SK-N-SH (cell line): ENCODE results near the gene ANKH. TPM values are rescaled to one million over a fixed set of nuclear protein-coding genes. Genes with fewer than 3 reads are reported as not detected.

Experiments
- CTCF ChIA-PET: fragments of 300-600, 350-600 bp; formaldehyde crosslinking; extraction: SDS; loops from one replicate; lab custom pipeline; 2021; lab: Yijun Ruan, JAX
- POLR2A ChIA-PET: fragments of 350-600 bp; sonication (Branson Sonifier 250); formaldehyde crosslinking; extraction: SDS; loops from one replicate; lab custom pipeline; 2020; ENCODE audit warnings: antibody characterized with exemption, inconsistent platforms; lab: Yijun Ruan, JAX
- DNase-seq: peaks from one replicate; pipeline ENCODE4 v3.0.0; 2012
- H2AFZ ChIP-seq: fragments of 200-600 bp; sonication (generic); 2 replicates; pipeline ENCODE4 v1.8.1; 2016; ENCODE audit warnings: antibody characterized with exemption, mild to moderate bottlenecking, low read depth
- H3F3A ChIP-seq: fragments of 200-600 bp; sonication (generic); replicated peaks from 2 replicates; pipeline ENCODE3; 2016; ENCODE audit warnings: antibody characterized with exemption, mild to moderate bottlenecking; ENCODE audit not compliant: insufficient read depth
- H3K27ac ChIP-seq, 2 experiments: fragments of 200-500 bp in 1 of 2; fragments of 200-600 bp in 1 of 2; sonication (Bioruptor generic) in 1 of 2; sonication (generic), shearing (Covaris generic) in 1 of 2; 2 replicates each; pipeline versions ENCODE4 v1.5.1 to v1.6.1; 2014 to 2016; ENCODE audit warnings: low read depth in 2 of 2, inconsistent platforms in 1 of 2, low read length in 1 of 2, mild to moderate bottlenecking in 1 of 2, mixed read lengths in 1 of 2
- H3K27me3 ChIP-seq: fragments of 200-600 bp; sonication (generic), shearing (Covaris generic); 2 replicates; pipeline ENCODE4 v1.6.1; 2016; ENCODE audit warnings: mixed run types; ENCODE audit not compliant: insufficient read depth
- H3K36me3 ChIP-seq, 2 experiments: fragments of 200-500 bp in 1 of 2; fragments of 200-600 bp in 1 of 2; sonication (Bioruptor generic) in 1 of 2; sonication (generic) in 1 of 2; replicated peaks in 1 of 2; 2 replicates each; pipeline versions ENCODE3 to v1.5.1; 2014 to 2016; ENCODE audit warnings: low read length in 1 of 2, mild to moderate bottlenecking in 1 of 2; ENCODE audit not compliant: insufficient read depth in 2 of 2, control insufficient read depth in 1 of 2
- H3K4me1 ChIP-seq, 2 experiments: fragments of 200-500 bp in 1 of 2; fragments of 200-600 bp in 1 of 2; sonication (Bioruptor generic) in 1 of 2; sonication (generic), shearing (Covaris generic) in 1 of 2; 2 replicates each; pipeline versions ENCODE4 v1.5.1 to v1.6.1; 2014 to 2016; ENCODE audit warnings: low read depth in 1 of 2, low read length in 1 of 2, mixed run types in 1 of 2; ENCODE audit not compliant: insufficient read depth in 2 of 2, control insufficient read depth in 1 of 2
- H3K4me2 ChIP-seq: fragments of 200-600 bp; sonication (generic), shearing (Covaris generic); 2 replicates; pipeline ENCODE4 v1.6.1; 2017; ENCODE audit warnings: mixed run types
- H3K4me3 ChIP-seq, 2 experiments: fragments of 200-500 bp in 1 of 2; fragments of 200-600 bp in 1 of 2; sonication (Bioruptor generic) in 1 of 2; sonication (generic), shearing (Covaris generic) in 1 of 2; 2 replicates each; pipeline versions ENCODE4 v1.5.1 to v1.8.1; 2014 to 2016; ENCODE audit warnings: low read depth in 2 of 2, inconsistent platforms in 1 of 2, low read length in 1 of 2, mild to moderate bottlenecking in 1 of 2, mixed read lengths in 1 of 2, moderate library complexity in 1 of 2
- H3K79me2 ChIP-seq: fragments of 200-600 bp; sonication (generic); 2 replicates; pipeline ENCODE4 v1.8.1; 2017; ENCODE audit warnings: mild to moderate bottlenecking; ENCODE audit not compliant: insufficient read depth
- H3K9ac ChIP-seq: fragments of 200-600 bp; sonication (generic); 2 replicates; pipeline ENCODE4 v1.6.1; 2017; ENCODE audit warnings: mixed run types
- H3K9me2 ChIP-seq: fragments of 200-600 bp; sonication (generic); 2 replicates; pipeline ENCODE4 v1.6.1; 2017; ENCODE audit warnings: mixed run types
- H3K9me3 ChIP-seq: fragments of 200-600 bp; sonication (generic); 2 replicates; pipeline ENCODE4 v1.6.1; 2017; ENCODE audit warnings: mixed run types, mild to moderate bottlenecking, moderate library complexity
- H4K20me1 ChIP-seq: fragments of 200-600 bp; sonication (generic); 2 replicates; pipeline ENCODE4 v1.6.1; 2017; ENCODE audit warnings: mild to moderate bottlenecking, mixed run types; ENCODE audit not compliant: insufficient read depth
- EP300 ChIP-seq, 2 experiments: IDR thresholded peaks; 2 replicates each; pipeline versions ENCODE4 v1.4.0 to v1.6.1; 2012; ENCODE audit warnings: borderline replicate concordance in 1 of 2, low read depth in 1 of 2, low read length in 1 of 2
- FOSL2 ChIP-seq: IDR thresholded peaks from 2 replicates; pipeline ENCODE4 v1.4.0; 2012; ENCODE audit warnings: low read depth, mild to moderate bottlenecking, moderate library complexity, borderline replicate concordance
- FOXJ3 ChIP-seq: sonication (generic); formaldehyde crosslinking; IDR thresholded peaks from 2 replicates; pipeline ENCODE4 v1.5.1; 2020; ENCODE audit warnings: mild to moderate bottlenecking, missing genetic modification reagents
- GABPA ChIP-seq: IDR thresholded peaks from 2 replicates; pipeline ENCODE4 v1.4.0; 2012; ENCODE audit warnings: low read depth, mild to moderate bottlenecking
- GATA2 ChIP-seq: sonication (generic); formaldehyde crosslinking; IDR thresholded peaks from 2 replicates; pipeline ENCODE4 v1.5.0; 2020; ENCODE audit warnings: mild to moderate bottlenecking, missing genetic modification reagents
- IRF3 ChIP-seq: fragments of 150-350 bp; IDR thresholded peaks from 2 replicates; pipeline ENCODE4 v1.6.1; 2016; ENCODE audit warnings: mild to moderate bottlenecking, low read depth, low read length
- MXI1 ChIP-seq: IDR thresholded peaks from 2 replicates; pipeline ENCODE4 v1.6.1; 2012; ENCODE audit warnings: mild to moderate bottlenecking, low read depth, low read length, improper control_type of control experiment
- NFIC ChIP-seq: IDR thresholded peaks from 2 replicates; pipeline ENCODE4 v1.4.0; 2012; ENCODE audit warnings: borderline replicate concordance
- NRF1 ChIP-seq: IDR thresholded peaks from 2 replicates; pipeline ENCODE4 v1.6.1; 2012; ENCODE audit warnings: low read depth, mild to moderate bottlenecking, low read length
- POLR2AphosphoS5 ChIP-seq: IDR thresholded peaks from 2 replicates; pipeline ENCODE4 v1.6.1; 2012; ENCODE audit warnings: low read depth, low read length
- REST ChIP-seq: IDR thresholded peaks from 2 replicates; pipeline ENCODE4 v1.6.1; 2012; ENCODE audit warnings: mild to moderate bottlenecking, low read depth, low read length, moderate library complexity
- RFX5 ChIP-seq: IDR thresholded peaks from 2 replicates; pipeline ENCODE4 v1.6.1; 2012; ENCODE audit warnings: mild to moderate bottlenecking, improper control_type of control experiment, low read length
- RXRA ChIP-seq: IDR thresholded peaks from 2 replicates; pipeline ENCODE4 v1.4.0; 2012; ENCODE audit warnings: low read depth, mild to moderate bottlenecking, borderline replicate concordance
- SIN3A ChIP-seq: IDR thresholded peaks from 2 replicates; pipeline ENCODE4 v1.6.1; 2012; ENCODE audit warnings: low read depth, mild to moderate bottlenecking, low read length, moderate library complexity, borderline replicate concordance
- SMC3 ChIP-seq: IDR thresholded peaks from 2 replicates; pipeline ENCODE4 v1.6.1; 2012; ENCODE audit warnings: low read depth, low read length, improper control_type of control experiment
- TAF1 ChIP-seq: IDR thresholded peaks from 2 replicates; pipeline ENCODE4 v1.6.1; 2012; ENCODE audit warnings: low read depth, mild to moderate bottlenecking, low read length, moderate library complexity, borderline replicate concordance
- USF1 ChIP-seq: IDR thresholded peaks from 2 replicates; pipeline ENCODE4 v1.4.0; 2012; ENCODE audit warnings: low read depth, borderline replicate concordance
- USF2 ChIP-seq: fragments of 150-350 bp; IDR thresholded peaks from 2 replicates; pipeline ENCODE4 v1.6.1; 2017; ENCODE audit warnings: antibody characterized with exemption, low read length, low read depth, borderline replicate concordance
- ZBTB33 ChIP-seq: IDR thresholded peaks from 2 replicates; pipeline ENCODE4 v1.4.0; 2012; ENCODE audit warnings: low read depth, borderline replicate concordance
- WGBS: methylation state at CpG from one replicate; pipeline ENCODE4 v1.1.6; 2017; ENCODE audit warnings: low lambda C conversion rate; 5-methylcytosine and 5-hydroxymethylcytosine counted together
- polyA plus RNA-seq, 3 experiments: library from polyadenylated mRNA; depleted of rRNA; stranded (reverse); fragments of >200 nt; gene quantifications; 2 replicates each; pipeline ENCODE4 v1.2.3, GENCODE V29; 2012

The ANKH gene
- polyA plus RNA-seq, 1 of the 3 experiments (the other 2 are of a cell fraction), result 22.0 TPM

GRCh38 chr5:14829396-14829795 lies 42.2 kb downstream of the ANKH start:
- Histone ChIP-seq H3K27ac (no peak overlapping the region), H3K36me3 (peaks cover 0 to 5% of the 10 kb centered on the region in 2 experiments), H3K27me3 (no peaks in the 10 kb centered on the region), H4K20me1 (no peaks in the 10 kb centered on the region; the same call in 1 of the 2 replicates), H3K9me3 (no peaks in the 10 kb centered on the region), H3K4me3 (no peak overlapping the region), H3K9me2 (no peaks in the 10 kb centered on the region), H3K4me2 (no peak overlapping the region), H3K9ac (no peak overlapping the region), H3F3A (no peaks in the 10 kb centered on the region), H3K79me2 (peaks cover 9% of the 10 kb centered on the region), H3K4me1 (no peaks in the 10 kb centered on the region), H2AFZ (no peak overlapping the region)
- POLR2A ChIA-PET, result no interaction called here
- DNase-seq, result no peak
- CTCF ChIA-PET, result interaction anchor here (0.9 to 1.6 kb wide), 2 partner anchors 9 to 102 kb away, joined by 3 read pairs; no protein-coding TSS in a partner anchor
- 94% methylated on average over 3 of the region's 3 CpGs for WGBS
- no peak for TF ChIP-seq USF2
- no peak for TF ChIP-seq NRF1
- no peak for TF ChIP-seq SMC3
- TF ChIP-seq MXI1, result no peak
- no peak for TF ChIP-seq ZBTB33
- TF ChIP-seq NFIC, result no peak
- TF ChIP-seq TAF1, result no peak
- no peak for TF ChIP-seq SIN3A
- TF ChIP-seq EP300 (IDR thresholded peaks at IDR 0.05; ENCODE audit: borderline replicate concordance in 1 of 2, low read depth in 1 of 2, low read length in 1 of 2), result no peak
- TF ChIP-seq GABPA, result no peak
- TF ChIP-seq FOXJ3, result no peak
- TF ChIP-seq USF1, result no peak
- TF ChIP-seq POLR2AphosphoS5, result no peak
- TF ChIP-seq RFX5, result no peak
- TF ChIP-seq IRF3, result no peak
- no peak for TF ChIP-seq RXRA
- TF ChIP-seq REST, result no peak
- no peak for TF ChIP-seq FOSL2
- no peak for TF ChIP-seq GATA2 (CRISPR knock-in tag)
